GM19455 (cell line): Measurements from ENCODE around the gene PAF1.
A peak's percentile ranks its signal among the peaks of the same experiment; 100 is the strongest.

Source experiments
- ATAC-seq: cut with Tn5 transposase; IDR thresholded peaks from one replicate; pipeline ENCODE4 v1.9.1; 2021; ENCODE audit not compliant: unreplicated experiment

PAF1 gene

DNA sequence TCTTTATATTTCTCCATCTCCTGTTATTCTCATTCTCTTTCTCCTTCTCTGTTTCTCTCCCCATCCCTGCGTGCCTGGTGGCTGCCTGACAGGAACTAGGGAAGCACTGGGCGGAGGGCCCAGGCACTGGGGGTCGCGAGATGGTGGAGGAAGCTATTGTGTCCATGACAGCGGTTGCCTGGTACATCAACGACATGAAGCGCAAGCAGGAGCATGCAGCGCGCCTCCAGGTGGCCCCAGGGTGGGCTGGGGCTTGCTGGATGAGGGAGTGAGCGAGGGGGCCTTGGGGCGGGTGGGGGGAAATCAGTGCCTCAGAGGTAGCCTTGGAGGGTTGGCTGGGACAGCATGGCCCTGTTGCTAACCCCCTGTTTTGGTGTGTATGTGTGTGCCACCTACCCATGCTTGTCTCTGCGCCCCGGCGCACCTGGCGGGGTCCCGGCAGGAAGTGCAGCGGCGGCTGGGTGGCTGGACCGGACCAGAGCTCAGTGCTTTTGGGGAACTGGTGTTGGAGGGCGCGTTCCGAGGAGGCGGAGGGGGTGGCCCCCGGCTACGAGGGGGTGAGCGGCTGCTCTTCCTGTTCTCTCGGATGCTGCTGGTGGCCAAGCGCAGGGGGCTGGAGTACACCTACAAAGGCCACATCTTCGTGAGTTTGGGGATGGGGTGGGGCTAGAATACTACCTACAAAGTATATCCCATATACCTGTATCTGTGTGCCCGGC is 26.7 kb upstream of the PAF1 start:
- no peak for ATAC-seq

DNA sequence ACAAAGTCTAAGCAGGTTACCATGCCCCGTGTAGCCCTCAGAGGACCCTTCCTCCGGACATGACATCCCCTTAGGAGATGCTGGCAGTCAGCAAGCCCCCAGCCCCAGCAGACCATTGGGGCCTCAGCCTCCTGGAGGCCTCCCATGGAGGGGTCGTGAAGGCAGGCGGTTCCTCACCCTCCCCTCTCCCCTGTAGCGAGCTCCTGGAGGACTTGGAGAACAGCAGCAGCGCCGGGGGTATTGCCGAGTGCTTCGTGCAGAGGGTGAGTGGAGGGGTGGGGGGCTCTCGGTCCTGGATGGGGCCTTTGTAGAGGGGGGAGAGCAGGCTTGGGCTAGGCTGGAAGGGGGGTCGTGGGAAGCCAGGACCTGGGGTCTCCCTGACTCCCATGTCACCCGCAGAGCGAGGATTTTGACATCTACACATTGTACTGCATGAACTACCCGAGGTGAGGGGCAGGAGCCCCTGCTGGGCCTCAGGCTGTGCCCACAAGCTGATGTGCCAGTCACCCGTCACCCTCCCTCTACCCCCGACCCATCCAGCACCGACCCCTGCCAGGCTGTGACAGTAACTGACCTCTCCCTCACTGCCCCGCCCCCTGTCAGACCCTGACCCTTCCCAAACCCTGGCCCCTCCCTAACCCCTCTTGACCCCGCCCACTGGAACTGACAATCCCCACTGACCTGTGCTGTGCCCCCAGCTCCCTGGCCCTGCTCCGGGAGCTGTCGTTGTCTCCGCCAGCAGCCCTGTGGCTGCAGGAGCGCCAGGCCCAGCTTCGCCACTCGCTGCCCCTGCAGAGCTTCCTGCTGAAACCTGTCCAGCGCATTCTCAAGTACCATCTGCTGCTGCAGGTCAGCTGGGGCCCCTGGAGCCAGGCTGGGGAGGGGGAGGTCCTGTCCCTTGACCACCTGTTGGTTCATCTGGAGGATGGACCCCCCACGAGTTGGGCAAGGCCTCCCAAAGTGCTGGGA is 25.5 kb upstream of the PAF1 start:
- no peak for ATAC-seq

DNA sequence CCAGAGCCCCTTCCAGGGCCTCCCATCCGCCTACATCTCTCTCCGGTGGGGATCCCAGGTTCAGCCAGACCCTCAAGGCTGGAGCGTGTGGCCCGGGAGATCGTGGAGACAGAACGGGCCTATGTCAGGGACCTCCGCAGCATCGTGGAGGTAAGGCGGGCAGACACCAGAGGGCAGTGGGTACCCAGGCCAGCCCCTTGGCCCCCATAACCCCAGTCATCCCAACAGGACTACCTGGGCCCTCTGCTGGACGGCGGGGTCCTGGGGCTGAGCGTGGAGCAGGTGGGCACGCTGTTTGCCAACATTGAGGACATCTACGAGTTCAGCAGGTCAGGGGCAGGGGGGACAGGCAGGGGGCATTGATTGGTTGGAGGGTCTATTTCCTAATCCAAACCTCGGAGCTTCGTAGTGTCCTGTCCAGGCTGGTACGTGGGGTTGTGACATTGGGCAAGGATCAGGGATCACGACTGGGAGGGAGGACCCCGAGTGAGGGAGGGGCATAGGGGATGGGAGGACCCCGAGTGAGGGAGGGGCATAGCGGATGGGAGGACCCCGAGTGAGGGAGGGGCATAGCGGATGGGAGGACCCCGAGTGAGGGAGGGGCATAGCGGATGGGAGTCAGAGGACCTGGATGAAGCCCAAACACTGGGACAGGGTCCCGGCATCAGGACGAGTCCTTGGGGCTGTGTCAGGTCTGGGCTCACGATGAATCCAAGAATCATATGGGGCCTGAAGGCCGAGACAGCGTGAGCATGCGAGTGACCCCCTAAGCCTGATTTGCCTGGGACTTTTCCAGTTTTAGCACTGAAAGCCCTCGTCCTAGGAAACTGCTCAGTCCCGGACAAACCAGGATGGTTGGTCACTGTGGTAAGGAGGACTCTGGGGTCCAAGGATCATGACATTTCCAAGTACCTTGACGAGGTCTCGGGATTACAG is 24.5 kb upstream of the PAF1 start:
- ATAC-seq, result no peak

DNA sequence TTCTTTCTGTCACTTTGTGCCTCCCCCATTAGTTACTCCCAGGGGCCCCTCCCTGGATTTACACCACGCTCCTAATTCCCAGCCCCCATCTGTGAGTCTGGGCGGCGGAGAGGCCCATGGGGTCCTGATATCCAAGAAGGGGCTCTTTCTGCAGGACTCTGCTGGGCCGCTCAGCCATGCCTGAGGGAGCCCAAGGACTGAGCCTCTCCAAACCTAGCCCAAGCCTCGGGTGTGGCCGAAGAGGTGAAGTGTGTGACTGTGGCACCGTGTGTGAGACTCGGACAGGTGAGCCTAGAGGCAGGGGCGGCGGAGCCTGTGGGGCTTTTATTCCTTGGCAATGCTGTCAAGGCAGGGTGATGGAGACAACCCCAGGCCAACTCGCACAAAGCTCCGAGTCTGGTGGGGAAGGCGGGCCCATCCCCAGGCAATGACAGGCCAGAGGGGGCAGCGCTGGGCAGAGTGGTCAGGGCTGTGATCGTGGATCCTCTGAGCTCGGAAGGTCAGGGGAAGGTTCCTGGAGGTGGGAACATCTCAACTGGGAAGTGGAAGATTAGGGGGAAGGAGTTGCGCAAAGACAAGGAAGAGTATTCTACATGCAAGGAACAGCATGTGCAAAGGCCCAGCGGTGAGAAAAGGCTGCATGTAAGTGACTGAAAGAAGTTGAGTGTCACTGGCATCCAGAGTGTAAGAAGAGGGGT is 23.2 kb upstream of the PAF1 start:
- ATAC-seq, result no peak

DNA sequence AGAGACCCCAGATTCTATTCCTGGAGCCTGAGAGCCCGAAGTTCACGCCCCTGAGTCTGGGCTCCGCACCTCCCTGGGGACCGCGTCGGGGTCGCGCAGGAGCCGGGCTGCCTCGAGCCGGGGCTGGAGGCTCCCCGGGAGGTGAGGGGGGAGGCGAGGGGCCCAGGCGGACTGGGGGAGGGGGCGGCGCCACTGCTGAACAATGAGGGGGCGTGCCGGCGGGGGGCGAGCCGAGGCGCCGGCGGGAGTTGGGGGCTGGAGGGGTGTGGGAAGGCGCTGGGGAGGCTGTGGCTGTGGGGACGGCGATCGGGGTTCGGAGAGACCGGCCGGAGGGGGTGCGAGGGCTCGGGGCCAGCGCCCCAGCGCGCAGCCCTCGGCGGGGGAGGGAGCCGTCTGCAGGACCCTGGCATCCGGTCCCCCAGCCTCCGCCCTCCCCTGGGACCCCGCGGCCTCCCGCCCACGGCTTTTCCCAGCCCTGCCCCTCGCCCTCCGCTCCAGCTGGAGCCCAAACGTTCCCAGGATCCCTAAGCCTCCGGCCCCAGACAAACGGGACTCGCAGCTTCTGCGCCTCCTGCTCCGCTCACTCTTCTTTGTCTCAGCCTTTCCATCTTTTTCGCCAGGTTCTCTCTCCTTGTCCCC is 22.5 kb upstream of the PAF1 start:
- no peak for ATAC-seq

DNA sequence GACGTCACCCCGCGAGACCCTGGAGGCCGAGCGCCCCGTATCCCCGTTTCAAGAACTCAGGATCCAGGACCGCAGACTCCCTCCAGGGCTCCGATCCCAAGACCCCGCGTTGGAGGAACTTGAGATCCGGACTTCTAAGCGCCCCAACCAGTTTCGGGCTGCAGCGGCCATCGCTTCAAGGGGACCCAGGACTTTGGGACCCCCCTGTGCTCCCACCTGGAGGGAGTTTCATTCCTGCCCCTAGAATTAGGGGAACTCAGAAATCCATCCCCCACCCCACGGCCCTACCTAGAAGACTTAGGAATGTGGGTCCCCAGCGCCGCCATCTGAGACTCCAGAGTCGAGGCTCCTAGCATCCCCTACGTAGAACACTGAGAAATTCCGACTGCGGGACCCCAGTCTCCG is 22.0 kb upstream of the PAF1 start:
- ATAC-seq, result no peak

DNA sequence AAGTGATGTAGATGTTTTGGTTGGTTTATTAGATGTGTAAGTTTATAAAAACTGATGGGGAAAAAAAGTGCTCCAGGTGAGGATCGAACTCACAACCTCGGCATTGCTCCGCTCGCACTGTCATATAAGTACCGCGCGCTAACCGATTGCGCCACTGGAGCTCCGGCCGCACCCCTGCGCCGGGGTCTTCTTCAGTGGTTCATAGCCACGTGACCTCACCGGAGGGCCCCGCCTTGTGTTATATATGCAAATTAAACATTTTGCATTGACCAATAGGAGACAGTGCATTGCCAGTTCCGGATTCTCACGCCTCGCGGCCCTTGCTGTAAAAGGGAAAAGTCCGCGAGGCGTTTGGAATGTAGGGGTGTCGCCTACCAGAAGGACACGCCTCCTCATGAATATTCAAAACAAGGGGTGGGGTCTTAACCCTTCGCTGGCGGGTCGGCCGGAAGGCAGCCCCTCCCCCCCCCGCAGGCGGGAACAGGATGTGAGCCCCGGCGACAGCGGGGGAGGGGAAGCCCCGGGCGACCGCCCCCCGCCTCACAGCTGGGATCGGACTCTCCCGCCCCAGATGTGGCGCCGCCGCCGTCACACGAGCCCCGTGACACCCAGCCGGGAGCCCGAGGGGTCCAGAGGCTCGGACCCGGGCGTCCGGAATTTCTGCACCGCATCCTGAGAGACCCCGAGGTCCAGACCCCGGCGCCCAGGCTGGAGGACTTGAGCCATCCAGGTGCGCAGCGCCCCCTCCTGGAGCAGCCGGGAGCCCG is 21.4 kb upstream of the PAF1 start, which contains the start of gene PLEKHG2:
Gene PLEKHG2 (plus strand): TSS at position 570 of the 767 bp plus-strand sequence. CDS start 1,418 bp downstream, outside the sequence.
- peak; percentile 63 for ATAC-seq

DNA sequence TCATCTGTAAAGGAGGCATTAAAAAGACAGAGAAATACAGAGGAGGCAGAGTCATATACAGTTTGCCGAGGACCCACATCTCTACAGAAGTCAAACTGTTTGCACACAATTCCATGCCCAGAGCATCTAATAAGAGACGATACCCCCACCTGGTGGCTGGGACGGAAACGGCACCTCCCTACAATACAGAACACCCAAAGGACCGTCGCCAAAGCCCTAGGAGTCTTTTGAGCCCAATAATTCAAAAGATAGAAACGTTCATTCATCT is 20.9 kb upstream of the PAF1 start:
- ATAC-seq, result peak; percentile 26

DNA sequence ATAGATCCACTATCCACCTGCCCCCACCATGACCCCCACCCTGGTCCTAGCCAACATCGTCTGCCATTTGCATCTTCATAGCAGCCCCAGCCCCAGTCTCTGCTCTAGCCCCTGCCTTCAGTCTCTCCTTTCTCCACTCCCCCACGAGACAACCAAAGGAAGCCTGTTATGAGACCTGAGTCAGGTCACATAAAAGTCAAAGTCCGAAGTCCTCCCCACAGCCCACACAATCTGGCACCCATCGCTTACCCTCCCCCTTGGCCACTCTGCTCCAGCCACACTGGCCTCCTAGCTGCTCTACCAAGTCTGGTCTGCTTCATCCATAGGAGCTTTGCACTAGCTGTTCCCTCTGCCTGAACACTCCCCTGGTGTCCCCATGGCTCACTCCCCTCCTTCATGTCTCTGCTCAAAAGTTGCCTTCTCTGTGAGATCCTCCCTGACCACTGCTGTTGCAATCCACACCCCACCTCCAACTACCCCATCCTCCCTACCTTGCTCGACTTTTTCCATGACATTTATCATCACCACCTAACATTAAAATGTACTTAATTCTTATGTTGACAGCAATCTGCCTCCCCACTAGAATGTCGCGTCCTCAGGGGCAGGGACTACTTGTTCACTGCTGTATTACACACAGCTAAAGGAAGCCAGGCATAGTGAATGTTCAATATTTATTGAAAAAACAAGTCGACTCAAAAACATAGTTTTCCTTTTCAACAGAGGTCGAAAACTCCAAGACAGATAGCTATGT is 20.4 kb upstream of the PAF1 start:
- no peak for ATAC-seq

DNA sequence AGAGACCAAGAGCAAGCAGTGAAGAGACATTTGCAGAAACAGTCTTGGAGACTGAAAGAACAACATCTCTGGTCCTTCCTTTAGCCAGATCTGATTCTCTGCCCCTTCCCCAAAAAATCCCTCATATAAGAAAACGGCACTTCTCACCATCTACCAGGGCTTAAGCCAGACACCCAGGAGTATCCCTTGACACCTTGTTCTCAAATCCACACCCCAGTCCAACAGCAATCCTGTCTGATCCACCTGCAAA is 19.9 kb upstream of the PAF1 start:
- no peak for ATAC-seq

DNA sequence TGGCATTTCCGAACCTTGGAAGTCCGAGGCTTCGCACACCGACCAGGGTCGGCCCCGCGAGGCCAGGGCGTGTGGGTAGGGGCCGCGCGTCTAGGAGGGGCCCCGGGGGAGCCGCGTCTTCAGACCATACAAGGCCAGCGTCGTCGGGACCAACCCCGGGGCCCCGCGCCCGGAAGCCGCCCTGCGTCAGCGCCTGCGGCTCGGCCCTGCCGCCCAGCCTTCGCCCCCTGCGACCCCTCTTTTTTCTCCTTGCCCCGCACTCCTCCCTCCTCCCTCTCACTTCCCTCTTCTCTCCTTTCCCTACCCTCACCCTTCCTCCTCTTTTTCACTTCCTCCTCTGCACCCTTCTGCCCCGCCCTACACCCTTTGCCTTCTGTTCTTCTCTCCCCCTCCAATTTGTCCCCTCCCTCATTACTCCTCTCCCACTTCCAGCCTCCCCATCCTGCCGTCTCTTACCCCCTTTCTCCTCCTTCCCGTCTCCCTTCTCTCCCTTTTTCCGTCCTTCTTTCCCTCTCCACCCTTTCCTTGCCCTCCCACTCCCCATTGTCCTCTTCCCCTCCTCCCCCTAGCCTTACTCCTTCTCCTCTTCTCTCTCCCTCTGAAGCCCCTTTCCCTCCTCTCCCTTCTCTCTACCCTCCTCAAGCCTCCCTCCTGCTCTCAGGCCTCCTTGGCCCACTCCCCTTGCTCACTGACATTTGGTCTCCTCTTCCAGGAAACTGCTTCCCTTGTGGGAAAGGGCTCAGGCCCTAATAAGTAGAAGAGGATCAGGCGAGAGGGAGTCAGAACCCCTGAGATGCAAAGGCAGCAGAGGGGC is 19.3 kb upstream of the PAF1 start:
- no peak for ATAC-seq

DNA sequence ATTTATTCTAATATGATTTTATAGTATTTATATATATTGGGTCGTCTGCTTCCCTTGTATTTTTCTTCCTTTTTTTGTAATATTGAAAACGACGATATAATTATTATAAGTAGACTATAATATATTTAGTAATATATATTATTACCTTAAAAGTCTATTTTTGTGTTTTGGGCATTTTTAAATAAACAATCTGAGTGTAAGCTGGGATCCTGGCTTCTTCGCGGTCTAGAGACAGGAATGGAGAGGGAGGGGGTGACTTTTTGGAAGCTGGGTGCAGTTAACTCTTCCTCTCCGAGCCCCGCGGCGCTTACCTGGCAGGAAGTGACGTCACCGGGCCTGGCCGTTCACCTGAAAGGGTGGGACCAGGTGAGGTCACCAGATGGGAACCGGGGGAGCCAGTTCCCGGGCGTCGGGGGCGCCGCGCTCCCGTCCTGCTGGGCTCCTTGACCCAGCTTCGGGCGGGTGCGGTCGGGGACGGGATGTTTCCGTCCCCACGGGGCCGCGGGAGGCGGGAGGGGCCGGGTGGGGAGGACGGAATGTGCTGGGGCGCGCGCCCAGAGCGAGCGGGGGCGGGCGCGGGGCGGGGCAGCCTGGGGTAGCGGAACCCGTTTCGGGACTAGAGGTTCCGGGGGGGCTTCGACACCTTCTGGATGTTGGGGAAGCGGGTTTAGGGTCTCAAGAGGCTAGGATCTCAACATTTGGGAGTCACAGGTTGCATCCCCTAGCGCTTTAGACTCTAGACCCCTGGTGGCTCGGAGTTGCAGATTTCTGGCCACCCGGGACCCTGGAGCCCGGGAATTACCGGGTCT is 18.5 kb upstream of the PAF1 start:
- ATAC-seq, result no peak

DNA sequence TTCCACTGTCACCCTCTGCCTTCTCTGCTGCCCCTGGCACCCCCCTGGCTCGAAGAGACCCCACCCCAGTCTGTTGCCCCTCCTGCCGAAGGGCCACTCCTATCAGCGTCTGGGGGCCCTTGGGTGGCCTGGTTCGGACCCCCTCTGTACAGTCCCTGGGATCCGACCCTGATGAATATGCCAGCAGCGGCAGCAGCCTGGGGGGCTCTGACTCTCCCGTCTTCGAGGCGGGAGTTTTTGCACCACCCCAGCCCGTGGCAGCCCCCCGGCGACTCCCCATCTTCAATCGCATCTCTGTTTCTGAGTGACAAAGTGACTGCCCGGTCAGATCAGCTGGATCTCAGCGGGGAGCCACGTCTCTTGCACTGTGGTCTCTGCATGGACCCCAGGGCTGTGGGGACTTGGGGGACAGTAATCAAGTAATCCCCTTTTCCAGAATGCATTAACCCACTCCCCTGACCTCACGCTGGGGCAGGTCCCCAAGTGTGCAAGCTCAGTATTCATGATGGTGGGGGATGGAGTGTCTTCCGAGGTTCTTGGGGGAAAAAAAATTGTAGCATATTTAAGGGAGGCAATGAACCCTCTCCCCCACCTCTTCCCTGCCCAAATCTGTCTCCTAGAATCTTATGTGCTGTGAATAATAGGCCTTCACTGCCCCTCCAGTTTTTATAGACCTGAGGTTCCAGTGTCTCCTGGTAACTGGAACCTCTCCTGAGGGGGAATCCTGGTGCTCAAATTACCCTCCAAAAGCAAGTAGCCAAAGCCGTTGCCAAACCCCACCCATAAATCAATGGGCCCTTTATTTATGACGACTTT is 17.7 kb upstream of the PAF1 start:
- no peak for ATAC-seq

DNA sequence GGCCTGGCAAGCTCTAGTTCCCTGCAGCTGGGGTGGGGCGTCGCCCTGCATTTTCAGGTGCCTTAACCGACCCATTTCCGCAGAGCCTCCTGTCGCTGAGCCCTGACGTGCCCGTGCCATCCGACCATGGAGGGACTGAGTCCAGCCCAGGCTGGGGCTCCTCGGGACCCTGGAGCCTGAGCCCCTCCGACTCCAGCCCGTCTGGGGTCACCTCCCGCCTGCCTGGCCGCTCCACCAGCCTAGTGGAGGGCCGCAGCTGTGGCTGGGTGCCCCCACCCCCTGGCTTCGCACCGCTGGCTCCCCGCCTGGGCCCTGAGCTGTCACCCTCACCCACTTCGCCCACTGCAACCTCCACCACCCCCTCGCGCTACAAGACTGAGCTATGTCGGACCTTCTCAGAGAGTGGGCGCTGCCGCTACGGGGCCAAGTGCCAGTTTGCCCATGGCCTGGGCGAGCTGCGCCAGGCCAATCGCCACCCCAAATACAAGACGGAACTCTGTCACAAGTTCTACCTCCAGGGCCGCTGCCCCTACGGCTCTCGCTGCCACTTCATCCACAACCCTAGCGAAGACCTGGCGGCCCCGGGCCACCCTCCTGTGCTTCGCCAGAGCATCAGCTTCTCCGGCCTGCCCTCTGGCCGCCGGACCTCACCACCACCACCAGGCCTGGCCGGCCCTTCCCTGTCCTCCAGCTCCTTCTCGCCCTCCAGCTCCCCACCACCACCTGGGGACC is 16.9 kb upstream of the PAF1 start:
- no peak for ATAC-seq

DNA sequence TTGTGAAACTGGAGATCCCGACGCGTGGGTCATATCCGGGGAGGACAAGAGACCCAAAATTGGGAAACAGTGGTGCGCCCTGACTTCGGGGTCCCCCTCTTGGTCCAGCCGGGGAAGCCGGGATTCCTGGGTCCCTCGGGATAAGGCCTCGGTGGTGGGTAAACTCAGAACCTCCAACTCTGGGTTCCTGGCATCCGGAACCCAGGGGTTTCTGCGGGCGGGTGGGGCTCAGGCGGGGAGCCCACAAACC is 16.4 kb upstream of the PAF1 start:
- no peak for ATAC-seq
